Hematopoietic multipotent progenitor cell treated with erythropoietin and hydrocortisone succinate and interleukin-3 and kit ligand, for 17 days (in vitro differentiated cells): ENCODE measurements around the gene CCDC144A.
"Not testable (repeated sequence)": the region's sequence is repeated elsewhere in the genome, so short reads cannot be mapped to it uniquely, and the experiment has no call there.

ENCODE experiments used
- DNase-seq: peaks from one replicate; pipeline ENCODE4 v3.0.0-alpha.2; 2015; ENCODE audit warnings: low spot score

The CCDC144A gene

GRCh38 chr17:16757520-16757919 lies 67.5 kb downstream of the CCDC144A start:
- DNase-seq: not testable (repeated sequence)

- DNase-seq: not testable (repeated sequence)
Measured at GRCh38 chr17:16758177-16758576, 68.1 kb downstream of the CCDC144A start.

GRCh38 chr17:16768290-16769175 lies 78.5 kb downstream of the CCDC144A start:
- DNase-seq: not testable (repeated sequence)

DNA sequence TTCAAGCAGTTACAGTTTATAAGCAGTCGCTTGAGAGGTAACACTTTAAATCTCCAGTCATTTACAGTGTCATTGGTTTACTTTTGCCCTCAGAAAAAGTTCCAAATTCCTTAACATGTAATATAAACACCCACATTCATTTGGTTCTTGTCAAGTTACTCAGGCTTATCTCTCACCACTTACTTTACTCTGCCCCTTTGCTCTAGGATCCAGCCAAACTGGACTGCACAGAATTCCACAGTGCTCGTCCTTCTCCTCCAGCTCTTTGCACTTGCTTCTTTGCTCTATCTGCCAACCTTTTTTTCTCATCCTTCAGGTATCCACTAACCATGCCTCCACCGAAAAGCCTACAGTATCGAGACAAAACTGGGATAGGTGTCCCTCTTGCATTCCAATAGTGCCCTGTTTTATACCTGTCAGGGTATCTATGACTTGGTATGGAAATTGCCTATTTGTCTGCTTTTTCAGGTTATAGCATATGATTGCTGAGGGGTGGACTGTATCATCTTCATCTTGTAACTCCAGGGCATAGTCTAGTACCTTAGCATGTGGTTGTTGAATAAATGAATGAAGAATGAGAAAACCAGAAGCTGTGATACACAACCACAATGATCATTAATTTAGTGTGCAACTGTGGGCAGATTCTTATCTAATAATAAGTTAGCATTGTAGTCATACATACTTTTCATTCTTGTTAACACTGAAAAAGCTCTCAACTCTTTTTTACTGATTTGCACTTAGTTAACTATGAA lies 82.5 kb downstream of the CCDC144A start:
- not testable (repeated sequence) for DNase-seq

- DNase-seq: not testable (repeated sequence)
Measured at GRCh38 chr17:16773146-16773522, 83.1 kb downstream of the CCDC144A start.

GRCh38 chr17:16787851-16788250 lies 97.8 kb downstream of the CCDC144A start:
- DNase-seq: not testable (repeated sequence)

- not testable (repeated sequence) for DNase-seq
Measured at GRCh38 chr17:16788889-16789536, 99.0 kb downstream of the CCDC144A start.

DNA sequence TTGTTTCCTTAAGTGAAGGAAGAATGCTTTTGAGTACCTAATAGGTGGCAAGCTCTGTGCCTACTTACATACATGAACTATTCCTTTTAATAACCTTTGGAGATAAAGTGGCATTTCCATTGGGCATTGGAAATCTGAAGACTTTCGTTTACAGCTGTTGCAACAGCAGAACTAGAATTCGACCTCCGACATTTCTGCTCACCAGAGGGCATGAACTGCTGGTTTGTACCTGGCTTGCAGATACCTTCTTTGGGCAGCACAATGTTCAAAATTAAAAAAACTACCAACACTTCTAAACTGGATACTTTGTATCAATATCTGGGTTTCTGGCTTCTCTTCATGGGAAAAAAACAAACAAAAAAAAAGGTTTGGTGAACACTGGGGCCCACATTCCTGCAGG lies 99.6 kb downstream of the CCDC144A start:
- not testable (repeated sequence) for DNase-seq

DNA sequence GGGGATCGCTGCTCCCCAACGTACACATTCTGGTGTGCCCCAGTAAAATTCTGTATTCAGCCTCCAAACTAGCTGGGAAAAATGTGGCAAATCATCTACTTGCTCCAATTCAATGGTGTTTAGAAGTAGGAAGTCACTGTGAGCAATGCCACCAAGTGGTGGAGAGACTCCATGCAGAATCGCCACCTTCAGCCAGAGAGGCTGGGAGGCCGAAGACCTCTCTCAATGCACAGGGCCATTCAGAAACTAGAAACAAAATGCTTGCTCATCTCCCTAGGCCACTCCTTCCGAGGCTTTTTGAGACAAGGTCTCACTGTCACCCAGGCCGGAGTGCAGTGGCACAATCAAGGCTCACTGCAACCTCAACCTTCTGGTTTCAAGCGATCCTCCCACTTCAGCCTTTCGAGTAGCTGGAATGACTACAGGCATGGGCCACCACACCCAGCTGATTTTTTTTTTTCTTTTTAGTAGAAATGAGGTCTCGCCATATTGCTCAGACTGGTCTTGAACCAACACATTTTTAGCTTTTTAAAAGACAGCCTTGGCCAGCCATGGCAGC lies 100.4 kb downstream of the CCDC144A start:
- DNase-seq: not testable (repeated sequence)

DNA sequence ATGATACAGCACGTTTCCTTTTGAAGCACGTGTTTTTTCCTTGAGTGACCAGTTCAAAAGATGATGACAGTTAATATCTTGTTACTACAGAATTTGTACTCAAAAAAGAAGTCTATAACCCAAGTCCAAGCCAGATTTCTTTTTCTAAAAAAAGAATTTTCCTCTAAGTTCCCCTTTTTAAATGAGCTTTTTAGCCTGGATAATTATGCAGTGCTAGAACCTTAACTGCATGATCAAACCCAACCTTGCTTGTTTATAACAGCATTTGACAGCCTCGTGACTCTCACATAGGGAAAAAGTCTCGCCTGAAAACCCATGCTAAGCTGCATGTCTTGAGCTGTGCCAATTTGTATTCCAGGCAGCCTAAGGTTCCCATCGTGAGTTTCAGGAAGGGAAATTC lies 104.2 kb downstream of the CCDC144A start:
- DNase-seq: peak; percentile 16

- DNase-seq: not testable (repeated sequence)
Measured at GRCh38 chr17:16795894-16796293, 105.9 kb downstream of the CCDC144A start.

DNA sequence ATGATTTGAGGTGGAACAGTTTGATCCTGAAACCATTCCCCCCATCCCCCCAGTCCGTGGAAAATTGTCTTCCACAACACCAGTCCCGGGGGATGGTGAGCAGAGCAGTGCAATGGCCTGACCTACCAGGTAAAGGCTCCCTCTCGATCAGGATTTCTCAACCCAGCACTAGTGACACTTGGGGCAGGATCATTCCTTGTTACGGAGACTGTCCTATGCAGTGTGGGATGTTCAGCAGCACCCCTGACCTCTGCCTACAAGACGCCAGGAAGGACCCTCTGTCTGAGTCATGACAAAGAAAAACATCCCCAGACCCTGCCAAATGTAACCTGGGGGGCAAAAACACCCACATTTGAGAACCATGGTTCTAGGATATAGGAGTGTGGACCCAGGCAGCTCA lies 114.8 kb downstream of the CCDC144A start:
- not testable (repeated sequence) for DNase-seq

DNA sequence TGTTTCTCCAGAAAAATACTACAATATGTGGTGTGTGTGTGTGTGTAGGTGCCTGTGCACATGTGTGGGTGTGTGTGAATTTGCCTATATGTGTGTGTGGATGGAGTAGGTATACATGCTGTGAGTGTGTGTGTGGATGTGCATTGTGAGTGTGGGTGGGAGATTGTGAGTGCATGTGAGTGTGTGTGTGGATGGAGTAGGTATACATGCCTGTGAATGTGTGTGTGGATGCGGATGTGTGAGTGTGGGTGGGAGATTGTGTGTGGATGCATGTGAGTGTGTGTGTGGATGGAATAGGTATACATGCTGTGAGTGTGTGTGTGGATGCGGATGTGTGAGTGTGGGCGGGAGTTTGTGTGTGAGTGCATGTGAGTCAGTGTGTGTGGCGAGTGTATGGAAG lies 116.6 kb downstream of the CCDC144A start:
- DNase-seq: not testable (repeated sequence)

DNA sequence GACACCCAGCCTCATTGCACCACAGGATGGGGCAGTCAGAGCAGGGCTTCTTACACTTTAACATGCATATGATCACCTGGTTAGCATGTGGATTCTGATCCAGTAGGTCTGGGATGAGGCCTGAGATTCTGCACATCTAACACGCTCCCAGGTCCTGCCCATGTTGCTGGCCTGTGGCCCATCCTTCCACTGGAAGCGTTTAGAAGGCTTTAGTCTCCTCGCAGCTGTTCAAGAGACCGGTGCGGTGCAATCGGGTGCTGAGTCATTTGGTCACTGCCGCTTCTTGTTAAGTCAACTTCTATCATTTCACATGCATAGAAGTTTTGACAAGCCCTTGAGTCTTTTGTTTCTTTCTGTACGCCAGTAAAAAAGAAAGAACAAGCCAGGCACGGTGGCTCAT lies 117.6 kb downstream of the CCDC144A start:
- DNase-seq: not testable (repeated sequence)

DNA sequence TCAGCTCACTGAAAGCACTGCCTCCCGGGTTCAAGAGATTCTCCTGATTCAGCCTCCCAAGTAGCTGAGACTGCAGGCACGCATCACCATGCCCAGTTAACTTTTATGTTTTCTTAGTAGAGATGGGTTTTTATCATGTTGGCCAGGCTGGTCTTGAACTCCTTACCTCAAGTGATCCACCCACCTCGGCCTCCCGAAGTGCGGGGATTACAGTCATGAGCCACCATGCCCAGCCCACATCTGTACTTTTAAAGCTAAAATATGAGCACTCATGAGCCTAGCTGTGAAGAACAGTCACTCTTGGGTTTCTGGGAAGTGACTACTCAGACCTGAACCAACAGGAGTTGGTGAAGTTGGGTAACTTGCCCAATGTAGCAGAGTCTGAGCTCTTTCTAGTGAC lies 120.2 kb downstream of the CCDC144A start:
- not testable (repeated sequence) for DNase-seq

GRCh38 chr17:16812126-16812525 lies 122.1 kb downstream of the CCDC144A start:
- peak; percentile 3 for DNase-seq

DNA sequence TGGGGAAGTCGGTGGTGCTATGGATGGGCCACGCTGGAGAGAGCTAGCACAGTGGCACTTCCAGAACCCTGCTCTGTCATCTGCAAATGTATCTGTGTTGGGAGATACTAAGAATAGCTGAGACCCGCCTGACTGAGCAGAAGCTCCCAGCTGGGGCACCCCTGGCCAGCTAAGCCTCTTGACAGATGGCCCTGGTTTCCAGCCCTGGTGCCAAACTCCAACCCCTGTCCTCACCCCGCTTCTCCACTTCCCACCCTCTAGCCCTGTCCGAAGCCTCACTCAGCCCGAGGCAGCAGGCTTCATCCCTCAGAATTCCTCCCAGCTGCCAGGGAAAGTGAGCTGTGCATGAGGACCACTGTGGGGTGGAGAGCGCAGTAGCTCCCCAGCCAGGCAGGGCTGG lies 124.4 kb downstream of the CCDC144A start:
- DNase-seq: no peak

GRCh38 chr17:16817201-16817600 lies 127.2 kb downstream of the CCDC144A start:
- DNase-seq: peak; percentile 4

DNA sequence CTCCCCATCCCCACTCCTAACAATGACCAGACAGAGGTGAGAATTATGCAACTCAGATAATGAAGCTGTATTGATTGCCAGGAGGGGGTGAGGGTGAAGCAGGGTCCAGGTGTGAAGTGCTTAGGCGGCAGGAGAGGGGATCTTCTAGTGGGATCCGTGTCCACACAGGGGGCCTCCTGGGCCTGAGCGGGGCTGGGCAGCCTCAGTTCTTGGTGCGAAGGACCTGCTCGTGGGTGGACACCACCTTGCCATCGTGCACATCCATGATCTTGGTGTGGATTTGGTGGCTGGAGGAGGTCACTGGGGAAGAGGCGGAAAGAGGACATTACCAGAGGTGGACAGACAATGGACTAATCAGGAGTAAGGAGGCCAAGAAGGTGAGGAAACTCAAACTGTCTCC lies 127.9 kb downstream of the CCDC144A start:
- not testable (repeated sequence) for DNase-seq

DNA sequence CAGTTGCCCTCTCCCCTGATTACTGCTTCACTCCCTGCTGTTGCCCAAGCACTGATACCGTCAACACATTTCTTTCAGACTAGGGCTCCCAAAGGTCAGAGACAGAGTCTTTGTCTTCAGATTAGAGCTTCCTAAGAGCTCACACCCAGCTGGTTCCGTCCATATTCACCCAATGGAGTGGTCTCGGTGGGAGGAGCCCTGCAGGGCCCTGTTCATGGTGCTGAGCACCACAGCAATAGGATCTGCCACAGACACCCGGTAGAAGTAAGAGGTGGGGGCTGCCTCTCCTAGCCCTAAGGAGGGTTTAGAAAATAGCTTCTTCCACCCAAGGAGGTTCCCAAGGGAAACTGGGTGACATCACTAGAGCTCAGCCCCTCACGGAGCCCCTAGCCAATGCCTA lies 128.3 kb downstream of the CCDC144A start:
- no peak for DNase-seq

GRCh38 chr17:16818821-16819683 lies 129.0 kb downstream of the CCDC144A start:
- peak; percentile 2 for DNase-seq
